ENCODE measurements around the gene FALEC. TPM values are rescaled to one million over a fixed set of nuclear protein-coding genes. Genes with fewer than 3 reads are reported as not detected.

The FALEC gene
- total and polyA plus RNA-seq, 2 of the 8 experiments (the other 6 are each of a cell fraction or from before 2014, with no cell fraction given), result not detected

DNA sequence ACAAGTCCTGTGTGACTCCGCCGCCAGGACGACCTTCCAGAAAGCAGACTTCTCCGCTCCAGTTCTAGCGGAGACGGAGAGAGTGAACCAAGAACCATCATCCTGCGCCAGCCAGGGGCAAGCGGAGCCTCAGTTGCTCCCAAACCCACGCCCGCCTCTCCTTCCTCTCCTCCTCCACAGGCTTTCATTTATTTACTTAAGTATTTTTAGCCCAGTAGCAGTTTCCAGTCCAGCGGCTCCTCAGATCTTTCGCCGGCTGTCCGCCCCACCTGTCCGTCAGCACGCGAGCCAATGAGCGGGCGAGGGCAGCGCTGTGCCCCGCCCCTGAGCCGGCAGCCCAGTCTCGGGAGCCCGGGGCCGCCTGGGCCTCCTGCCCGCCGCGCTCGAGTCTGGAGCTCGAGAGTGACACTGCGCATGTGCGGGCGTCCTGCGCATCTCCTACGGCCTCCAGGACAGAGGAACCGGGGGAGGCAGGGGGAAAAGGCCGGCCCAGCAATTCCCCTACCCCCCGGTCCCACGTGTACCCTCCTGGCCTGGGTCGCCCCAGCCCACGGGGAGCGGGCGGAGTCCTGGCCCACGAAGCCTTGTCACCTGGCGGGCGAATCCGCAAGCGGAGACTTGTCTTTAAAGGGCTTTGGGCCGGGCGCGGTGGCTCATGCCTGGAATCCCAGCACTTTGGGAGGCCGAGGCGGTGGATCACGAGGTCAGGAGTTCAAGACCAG, at the start of gene FALEC (continued):
- TF ChIP-seq CEBPB (IDR thresholded peaks at IDR 0.05; ENCODE audit: low read depth, low read length) (no peak), TBP (IDR thresholded peaks at IDR 0.05; ENCODE audit: low read depth, low read length) (peak; percentile 9; the same call in 1 of the 2 replicates), RAD21 (IDR thresholded peaks at IDR 0.05 in 1 of 2, conservative IDR thresholded peaks at IDR 0.05 in 1 of 2; ENCODE audit: low read depth in 2 of 2, low read length in 2 of 2) (0 out of 4 replicates have a peak, but pooled peaks of 1 of the 2 experiments have one; percentile 5), BACH1 (IDR thresholded peaks at IDR 0.05; ENCODE audit: low read length) (no peak), POLR2AphosphoS5 (IDR thresholded peaks at IDR 0.05; ENCODE audit: low read depth, low read length) (0 out of 2 replicates have a peak, but pooled peaks have one; percentile 22), PHF8 (conservative IDR thresholded peaks at IDR 0.05; ENCODE audit: low read depth, low read length) (peak; percentile 48; the same call in 1 of the 2 replicates), POLR2A (IDR thresholded peaks at IDR 0.05; ENCODE audit: control extremely low read depth in 1 of 2, low read depth in 2 of 2, low read length in 2 of 2) (peak in 1 of 2 experiments; percentile 30; a peak in 2 of 3 replicates)
